HEK293 (cell line): ENCODE measurements around the gene SH3BGRL3.

ENCODE experiments used
- EGR2 ChIP-seq: fragments of 450-650 bp; formaldehyde crosslinking; IDR thresholded peaks from 2 replicates; pipeline ENCODE4 v1.5.1; 2016; ENCODE audit warnings: low read depth, missing biosample characterization, missing genetic modification characterization
- KLF10 ChIP-seq: fragments of 450-650 bp; IDR thresholded peaks from 2 replicates; pipeline ENCODE4 v1.5.1; 2018; ENCODE audit warnings: missing biosample characterization, mild to moderate bottlenecking, missing genetic modification characterization
- MYNN ChIP-seq: fragments of 450-650 bp; formaldehyde crosslinking; IDR thresholded peaks from 2 replicates; pipeline ENCODE4 v1.5.1; 2016; ENCODE audit warnings: missing biosample characterization, missing genetic modification characterization, borderline replicate concordance
- OVOL3 ChIP-seq: fragments of 450-650 bp; formaldehyde crosslinking; IDR thresholded peaks from 2 replicates; pipeline ENCODE4 v1.5.1; 2016; ENCODE audit warnings: missing biosample characterization, missing genetic modification characterization
- ZBTB20 ChIP-seq: fragments of 450-650 bp; formaldehyde crosslinking; IDR thresholded peaks from 2 replicates; pipeline ENCODE4 v1.5.1; 2016; ENCODE audit warnings: missing biosample characterization, missing genetic modification characterization
- ZBTB8A ChIP-seq: fragments of 450-650 bp; formaldehyde crosslinking; IDR thresholded peaks from 2 replicates; pipeline ENCODE4 v1.5.1; 2016; ENCODE audit warnings: missing biosample characterization, missing genetic modification characterization
- ZNF10 ChIP-seq: fragments of 450-650 bp; formaldehyde crosslinking; IDR thresholded peaks from 2 replicates; pipeline ENCODE4 v1.5.1; 2017; ENCODE audit warnings: missing biosample characterization, missing genetic modification characterization
- ZNF140 ChIP-seq: fragments of 450-650 bp; formaldehyde crosslinking; IDR thresholded peaks from 2 replicates; pipeline ENCODE4 v1.5.1; 2016; ENCODE audit warnings: missing biosample characterization, missing genetic modification characterization
- ZNF174 ChIP-seq: fragments of 450-650 bp; formaldehyde crosslinking; IDR thresholded peaks from 2 replicates; pipeline ENCODE4 v1.5.0; 2017; ENCODE audit warnings: missing biosample characterization, mild to moderate bottlenecking, missing genetic modification characterization
- ZNF175 ChIP-seq: fragments of 450-650 bp; formaldehyde crosslinking; IDR thresholded peaks from 2 replicates; pipeline ENCODE4 v1.5.1; 2016; ENCODE audit warnings: missing biosample characterization, missing genetic modification characterization
- ZNF184 ChIP-seq: fragments of 450-650 bp; IDR thresholded peaks from 2 replicates; pipeline ENCODE4 v1.5.1; 2018; ENCODE audit warnings: missing biosample characterization, mild to moderate bottlenecking, missing genetic modification characterization
- ZNF302 ChIP-seq: fragments of 450-650 bp; formaldehyde crosslinking; IDR thresholded peaks from 2 replicates; pipeline ENCODE4 v1.5.1; 2016; ENCODE audit warnings: missing biosample characterization, missing genetic modification characterization, low read depth
- ZNF311 ChIP-seq: fragments of 450-650 bp; formaldehyde crosslinking; IDR thresholded peaks from 2 replicates; pipeline ENCODE4 v1.5.1; 2017; ENCODE audit warnings: missing biosample characterization, missing genetic modification characterization, borderline replicate concordance
- ZNF48 ChIP-seq: fragments of 450-650 bp; formaldehyde crosslinking; IDR thresholded peaks from 2 replicates; pipeline ENCODE4 v1.5.1; 2016; ENCODE audit warnings: missing biosample characterization, missing genetic modification characterization
- ZNF514 ChIP-seq: fragments of 450-650 bp; formaldehyde crosslinking; IDR thresholded peaks from 2 replicates; pipeline ENCODE4 v1.5.1; 2016; ENCODE audit warnings: missing biosample characterization, missing genetic modification characterization
- ZNF571 ChIP-seq: fragments of 450-650 bp; formaldehyde crosslinking; IDR thresholded peaks from 2 replicates; pipeline ENCODE4 v1.5.0; 2017; ENCODE audit warnings: missing biosample characterization, missing genetic modification characterization
- ZNF654 ChIP-seq: fragments of 450-650 bp; formaldehyde crosslinking; IDR thresholded peaks from 2 replicates; pipeline ENCODE4 v1.5.1; 2016; ENCODE audit warnings: low read depth, missing biosample characterization, missing genetic modification characterization
- ZNF76 ChIP-seq: fragments of 450-650 bp; formaldehyde crosslinking; IDR thresholded peaks from 2 replicates; pipeline ENCODE4; 2016; ENCODE audit warnings: low read depth, missing biosample characterization, missing genetic modification characterization, borderline replicate concordance
- ZNF785 ChIP-seq: fragments of 450-650 bp; formaldehyde crosslinking; IDR thresholded peaks from 2 replicates; pipeline ENCODE4 v1.5.1; 2016; ENCODE audit warnings: missing biosample characterization, missing genetic modification characterization
- ZNF791 ChIP-seq: fragments of 450-650 bp; formaldehyde crosslinking; IDR thresholded peaks from 2 replicates; pipeline ENCODE4 v1.5.1; 2016; ENCODE audit warnings: missing biosample characterization, missing genetic modification characterization
- TF ChIP-seq, protein P1 (sequence below): fragments of 450-650 bp; formaldehyde crosslinking; IDR thresholded peaks from 2 replicates; pipeline ENCODE4 v1.5.1; 2016; ENCODE audit warnings: missing biosample characterization, missing genetic modification characterization
- TF ChIP-seq, protein P2 (sequence below): fragments of 450-650 bp; IDR thresholded peaks from 2 replicates; pipeline ENCODE4 v1.5.1; 2018; ENCODE audit warnings: missing biosample characterization, missing genetic modification characterization
- TF ChIP-seq, protein P3 (sequence below): fragments of 450-650 bp; formaldehyde crosslinking; IDR thresholded peaks from 2 replicates; pipeline ENCODE4 v1.5.0; 2017; ENCODE audit warnings: missing biosample characterization, missing genetic modification characterization, borderline replicate concordance
- TF ChIP-seq, protein P4 (sequence below): fragments of 450-650 bp; formaldehyde crosslinking; IDR thresholded peaks from 2 replicates; pipeline ENCODE4 v1.5.1; 2016; ENCODE audit warnings: missing biosample characterization, missing genetic modification characterization
- TF ChIP-seq, protein P5 (sequence below): fragments of 450-650 bp; formaldehyde crosslinking; IDR thresholded peaks from 2 replicates; pipeline ENCODE4 v1.5.1; 2016; ENCODE audit warnings: missing biosample characterization, missing genetic modification characterization
- TF ChIP-seq, protein P6 (sequence below): fragments of 450-650 bp; formaldehyde crosslinking; IDR thresholded peaks from 2 replicates; pipeline ENCODE4 v1.5.1; 2016; ENCODE audit warnings: missing biosample characterization, missing genetic modification characterization
- TF ChIP-seq, protein P7 (sequence below): fragments of 450-650 bp; formaldehyde crosslinking; IDR thresholded peaks from 2 replicates; pipeline ENCODE4 v1.5.1; 2016; ENCODE audit warnings: missing biosample characterization, missing genetic modification characterization
- TF ChIP-seq, protein P8 (sequence below): fragments of 450-650 bp; formaldehyde crosslinking; IDR thresholded peaks from 2 replicates; pipeline ENCODE4 v1.5.1; 2016; ENCODE audit warnings: missing biosample characterization, missing genetic modification characterization

Gene SH3BGRL3

DNA sequence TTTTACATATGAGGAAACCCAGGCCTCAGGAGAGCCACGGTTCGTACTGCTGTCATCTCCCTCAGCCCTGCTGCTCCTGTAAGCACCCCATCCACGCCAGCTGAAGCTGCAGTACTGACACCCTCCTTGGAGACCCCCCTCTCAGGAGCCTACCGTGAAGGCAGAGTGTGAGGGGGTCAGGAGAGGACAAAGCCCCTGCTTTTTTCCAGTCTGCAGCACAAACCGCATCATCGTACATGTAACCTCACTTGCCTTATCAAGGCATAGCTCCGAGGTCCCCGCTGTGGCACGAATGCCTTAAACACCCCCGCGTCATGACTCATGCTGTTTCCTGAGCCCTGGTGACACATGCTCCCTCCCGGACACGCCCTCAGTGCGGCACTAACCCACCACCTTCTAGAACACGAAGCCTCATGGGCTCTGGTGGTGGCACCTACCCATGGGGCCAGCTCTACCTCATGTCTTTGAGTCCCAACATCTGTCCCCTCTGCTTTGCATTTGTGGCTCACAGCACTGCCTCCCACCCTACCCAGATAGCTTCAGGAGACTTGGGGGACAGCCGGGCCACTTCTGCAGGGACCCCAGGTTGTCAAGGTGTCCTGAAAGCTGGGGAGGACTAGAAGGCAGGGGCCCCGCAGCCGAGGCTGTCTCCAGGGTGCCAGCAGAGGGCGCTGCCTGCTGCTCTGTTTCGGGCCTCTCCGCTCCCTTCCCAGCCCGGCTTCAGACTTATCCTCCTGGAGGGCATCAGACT lies 4.9 kb downstream of the SH3BGRL3 start (continued):
- no peak for TF ChIP-seq ZNF571 (tag by site-specific recombination)
- no peak for TF ChIP-seq MYNN
- TF ChIP-seq ZNF48 = no peak
- TF ChIP-seq ZBTB8A (tag by site-specific recombination) = peak; percentile 56
- no peak for TF ChIP-seq OVOL3 (tag by site-specific recombination)
- no peak for TF ChIP-seq ZNF140 (tag by site-specific recombination)
- TF ChIP-seq, protein P1, sequence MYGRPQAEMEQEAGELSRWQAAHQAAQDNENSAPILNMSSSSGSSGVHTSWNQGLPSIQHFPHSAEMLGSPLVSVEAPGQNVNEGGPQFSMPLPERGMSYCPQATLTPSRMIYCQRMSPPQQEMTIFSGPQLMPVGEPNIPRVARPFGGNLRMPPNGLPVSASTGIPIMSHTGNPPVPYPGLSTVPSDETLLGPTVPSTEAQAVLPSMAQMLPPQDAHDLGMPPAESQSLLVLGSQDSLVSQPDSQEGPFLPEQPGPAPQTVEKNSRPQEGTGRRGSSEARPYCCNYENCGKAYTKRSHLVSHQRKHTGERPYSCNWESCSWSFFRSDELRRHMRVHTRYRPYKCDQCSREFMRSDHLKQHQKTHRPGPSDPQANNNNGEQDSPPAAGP (tag by site-specific recombination) = peak; percentile 97
- peak; percentile 52; the same call in 1 of the 2 replicates for TF ChIP-seq ZBTB20
- TF ChIP-seq, protein P2, sequence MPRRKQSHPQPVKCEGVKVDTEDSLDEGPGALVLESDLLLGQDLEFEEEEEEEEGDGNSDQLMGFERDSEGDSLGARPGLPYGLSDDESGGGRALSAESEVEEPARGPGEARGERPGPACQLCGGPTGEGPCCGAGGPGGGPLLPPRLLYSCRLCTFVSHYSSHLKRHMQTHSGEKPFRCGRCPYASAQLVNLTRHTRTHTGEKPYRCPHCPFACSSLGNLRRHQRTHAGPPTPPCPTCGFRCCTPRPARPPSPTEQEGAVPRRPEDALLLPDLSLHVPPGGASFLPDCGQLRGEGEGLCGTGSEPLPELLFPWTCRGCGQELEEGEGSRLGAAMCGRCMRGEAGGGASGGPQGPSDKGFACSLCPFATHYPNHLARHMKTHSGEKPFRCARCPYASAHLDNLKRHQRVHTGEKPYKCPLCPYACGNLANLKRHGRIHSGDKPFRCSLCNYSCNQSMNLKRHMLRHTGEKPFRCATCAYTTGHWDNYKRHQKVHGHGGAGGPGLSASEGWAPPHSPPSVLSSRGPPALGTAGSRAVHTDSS (tag by site-specific recombination) = no peak
- TF ChIP-seq ZNF174 = no peak
- no peak for TF ChIP-seq ZNF514
- peak; percentile 92 for TF ChIP-seq EGR2 (tag by site-specific recombination)
- peak; percentile 70; the same call in 1 of the 2 replicates for TF ChIP-seq KLF10 (tag by site-specific recombination)
- no peak for TF ChIP-seq ZNF311 (tag by site-specific recombination)
- no peak for TF ChIP-seq ZNF785 (tag by site-specific recombination)
- TF ChIP-seq, protein P3, sequence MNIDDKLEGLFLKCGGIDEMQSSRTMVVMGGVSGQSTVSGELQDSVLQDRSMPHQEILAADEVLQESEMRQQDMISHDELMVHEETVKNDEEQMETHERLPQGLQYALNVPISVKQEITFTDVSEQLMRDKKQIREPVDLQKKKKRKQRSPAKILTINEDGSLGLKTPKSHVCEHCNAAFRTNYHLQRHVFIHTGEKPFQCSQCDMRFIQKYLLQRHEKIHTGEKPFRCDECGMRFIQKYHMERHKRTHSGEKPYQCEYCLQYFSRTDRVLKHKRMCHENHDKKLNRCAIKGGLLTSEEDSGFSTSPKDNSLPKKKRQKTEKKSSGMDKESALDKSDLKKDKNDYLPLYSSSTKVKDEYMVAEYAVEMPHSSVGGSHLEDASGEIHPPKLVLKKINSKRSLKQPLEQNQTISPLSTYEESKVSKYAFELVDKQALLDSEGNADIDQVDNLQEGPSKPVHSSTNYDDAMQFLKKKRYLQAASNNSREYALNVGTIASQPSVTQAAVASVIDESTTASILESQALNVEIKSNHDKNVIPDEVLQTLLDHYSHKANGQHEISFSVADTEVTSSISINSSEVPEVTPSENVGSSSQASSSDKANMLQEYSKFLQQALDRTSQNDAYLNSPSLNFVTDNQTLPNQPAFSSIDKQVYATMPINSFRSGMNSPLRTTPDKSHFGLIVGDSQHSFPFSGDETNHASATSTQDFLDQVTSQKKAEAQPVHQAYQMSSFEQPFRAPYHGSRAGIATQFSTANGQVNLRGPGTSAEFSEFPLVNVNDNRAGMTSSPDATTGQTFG (tag by site-specific recombination) = no peak
- TF ChIP-seq, protein P4, sequence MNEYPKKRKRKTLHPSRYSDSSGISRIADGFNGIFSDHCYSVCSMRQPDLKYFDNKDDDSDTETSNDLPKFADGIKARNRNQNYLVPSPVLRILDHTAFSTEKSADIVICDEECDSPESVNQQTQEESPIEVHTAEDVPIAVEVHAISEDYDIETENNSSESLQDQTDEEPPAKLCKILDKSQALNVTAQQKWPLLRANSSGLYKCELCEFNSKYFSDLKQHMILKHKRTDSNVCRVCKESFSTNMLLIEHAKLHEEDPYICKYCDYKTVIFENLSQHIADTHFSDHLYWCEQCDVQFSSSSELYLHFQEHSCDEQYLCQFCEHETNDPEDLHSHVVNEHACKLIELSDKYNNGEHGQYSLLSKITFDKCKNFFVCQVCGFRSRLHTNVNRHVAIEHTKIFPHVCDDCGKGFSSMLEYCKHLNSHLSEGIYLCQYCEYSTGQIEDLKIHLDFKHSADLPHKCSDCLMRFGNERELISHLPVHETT (tag by site-specific recombination) = peak; percentile 64; the same call in 1 of the 2 replicates
- TF ChIP-seq, protein P5, sequence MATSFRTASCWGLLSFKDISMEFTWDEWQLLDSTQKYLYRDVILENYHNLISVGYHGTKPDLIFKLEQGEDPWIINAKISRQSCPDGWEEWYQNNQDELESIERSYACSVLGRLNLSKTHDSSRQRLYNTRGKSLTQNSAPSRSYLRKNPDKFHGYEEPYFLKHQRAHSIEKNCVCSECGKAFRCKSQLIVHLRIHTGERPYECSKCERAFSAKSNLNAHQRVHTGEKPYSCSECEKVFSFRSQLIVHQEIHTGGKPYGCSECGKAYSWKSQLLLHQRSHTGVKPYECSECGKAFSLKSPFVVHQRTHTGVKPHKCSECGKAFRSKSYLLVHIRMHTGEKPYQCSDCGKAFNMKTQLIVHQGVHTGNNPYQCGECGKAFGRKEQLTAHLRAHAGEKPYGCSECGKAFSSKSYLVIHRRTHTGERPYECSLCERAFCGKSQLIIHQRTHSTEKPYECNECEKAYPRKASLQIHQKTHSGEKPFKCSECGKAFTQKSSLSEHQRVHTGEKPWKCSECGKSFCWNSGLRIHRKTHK (tag by site-specific recombination) = no peak
- TF ChIP-seq, protein P6, sequence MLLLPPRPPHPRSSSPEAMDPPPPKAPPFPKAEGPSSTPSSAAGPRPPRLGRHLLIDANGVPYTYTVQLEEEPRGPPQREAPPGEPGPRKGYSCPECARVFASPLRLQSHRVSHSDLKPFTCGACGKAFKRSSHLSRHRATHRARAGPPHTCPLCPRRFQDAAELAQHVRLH = no peak
- TF ChIP-seq ZNF175 (tag by site-specific recombination) = no peak
- no peak for TF ChIP-seq ZNF791 (tag by site-specific recombination)
- TF ChIP-seq, protein P7, sequence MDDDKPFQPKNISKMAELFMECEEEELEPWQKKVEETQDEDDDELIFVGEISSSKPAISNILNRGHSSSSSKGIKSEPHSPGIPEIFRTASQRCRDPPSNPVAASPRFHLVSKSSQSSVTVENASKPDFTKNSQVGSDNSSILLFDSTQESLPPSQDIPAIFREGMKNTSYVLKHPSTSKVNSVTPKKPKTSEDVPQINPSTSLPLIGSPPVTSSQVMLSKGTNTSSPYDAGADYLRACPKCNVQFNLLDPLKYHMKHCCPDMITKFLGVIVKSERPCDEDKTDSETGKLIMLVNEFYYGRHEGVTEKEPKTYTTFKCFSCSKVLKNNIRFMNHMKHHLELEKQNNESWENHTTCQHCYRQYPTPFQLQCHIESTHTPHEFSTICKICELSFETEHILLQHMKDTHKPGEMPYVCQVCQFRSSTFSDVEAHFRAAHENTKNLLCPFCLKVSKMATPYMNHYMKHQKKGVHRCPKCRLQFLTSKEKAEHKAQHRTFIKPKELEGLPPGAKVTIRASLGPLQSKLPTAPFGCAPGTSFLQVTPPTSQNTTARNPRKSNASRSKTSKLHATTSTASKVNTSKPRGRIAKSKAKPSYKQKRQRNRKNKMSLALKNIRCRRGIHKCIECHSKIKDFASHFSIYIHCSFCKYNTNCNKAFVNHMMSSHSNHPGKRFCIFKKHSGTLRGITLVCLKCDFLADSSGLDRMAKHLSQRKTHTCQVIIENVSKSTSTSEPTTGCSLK = no peak
- TF ChIP-seq ZNF76 (tag by site-specific recombination) = peak; percentile 37; the same call in 1 of the 2 replicates
- no peak for TF ChIP-seq ZNF10 (tag by site-specific recombination)
- TF ChIP-seq ZNF302 (tag by site-specific recombination) = no peak
- TF ChIP-seq ZNF184 = 0 out of 2 replicates have a peak, but pooled peaks have one; percentile 6
- peak; percentile 66 for TF ChIP-seq ZNF654
- TF ChIP-seq, protein P8, sequence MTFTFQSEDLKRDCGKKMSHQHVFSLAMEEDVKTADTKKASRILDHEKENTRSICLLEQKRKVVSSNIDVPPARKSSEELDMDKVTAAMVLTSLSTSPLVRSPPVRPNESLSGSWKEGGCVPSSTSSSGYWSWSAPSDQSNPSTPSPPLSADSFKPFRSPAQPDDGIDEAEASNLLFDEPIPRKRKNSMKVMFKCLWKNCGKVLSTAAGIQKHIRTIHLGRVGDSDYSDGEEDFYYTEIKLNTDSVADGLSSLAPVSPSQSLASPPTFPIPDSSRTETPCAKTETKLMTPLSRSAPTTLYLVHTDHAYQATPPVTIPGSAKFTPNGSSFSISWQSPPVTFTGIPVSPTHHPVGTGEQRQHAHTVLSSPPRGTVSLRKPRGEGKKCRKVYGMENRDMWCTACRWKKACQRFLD (tag by site-specific recombination) = no peak
